ENCODE measurements around the gene PAPSS1.

DNA sequence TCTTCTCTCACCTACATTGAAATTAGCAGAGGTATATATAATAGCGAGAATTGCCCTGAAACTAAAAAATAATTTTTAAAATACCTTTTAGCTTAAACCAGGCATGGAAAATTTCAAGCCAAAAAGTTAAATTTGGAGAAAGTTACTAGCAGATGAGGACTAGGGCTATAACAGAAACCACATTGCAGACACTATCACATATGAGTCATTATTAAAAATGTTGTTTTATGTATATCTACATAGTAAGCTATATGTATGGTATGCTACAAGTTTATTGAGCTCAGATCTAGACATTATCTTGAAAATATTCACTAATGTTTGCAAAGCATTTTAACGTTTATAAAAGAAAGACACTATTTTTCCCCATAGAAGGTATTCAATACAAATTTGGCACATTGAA is 147.8 kb downstream of the PAPSS1 start:
- TF ChIP-seq TCF12 (IDR thresholded peaks at IDR 0.05) (no peak), YY1 (IDR thresholded peaks at IDR 0.05; ENCODE audit: low read depth) (no peak), SMC3 (IDR thresholded peaks at IDR 0.05; ENCODE audit: low read depth, low read length) (no peak), CTCF (IDR thresholded peaks at IDR 0.05) (no peak), TAF1 (IDR thresholded peaks at IDR 0.05; ENCODE audit: borderline replicate concordance, low read depth, low read length) (no peak), POLR2AphosphoS5 (IDR thresholded peaks at IDR 0.05; ENCODE audit: low read depth, low read length) (no peak), REST (IDR thresholded peaks at IDR 0.05; ENCODE audit: low read depth, low read length) (no peak), RCOR1 (IDR thresholded peaks at IDR 0.05; ENCODE audit: low read length) (no peak), EZH2phosphoT487 (IDR thresholded peaks at IDR 0.05; ENCODE audit: borderline replicate concordance, low read depth) (no peak), EP300 (IDR thresholded peaks at IDR 0.05; ENCODE audit: borderline replicate concordance in 1 of 2, low read depth in 1 of 2, low read length in 1 of 2) (no peak), FOXM1 (IDR thresholded peaks at IDR 0.05; ENCODE audit: low read depth) (no peak), RXRA (IDR thresholded peaks at IDR 0.05; ENCODE audit: borderline replicate concordance, low read depth) (no peak)

Data from SK-N-SH (cell line).